Stimulated activated CD8-positive, alpha-beta memory T cell treated with anti-CD3 and anti-CD28 coated beads, Interleukin-2, amount 100 ng/mL, for 48 hours (primary cell): ENCODE measurements around the gene OR2AE1.
"Not testable (repeated sequence)": the region's sequence is repeated elsewhere in the genome, so short reads cannot be mapped to it uniquely, and the experiment has no call there.

Experiments used
- DNase-seq, 2 donors: peaks; one replicate each; pipeline ENCODE4 v3.0.0-alpha.2; 2020; ENCODE audit warnings: low read depth in 2 of 2

The OR2AE1 gene, protein sequence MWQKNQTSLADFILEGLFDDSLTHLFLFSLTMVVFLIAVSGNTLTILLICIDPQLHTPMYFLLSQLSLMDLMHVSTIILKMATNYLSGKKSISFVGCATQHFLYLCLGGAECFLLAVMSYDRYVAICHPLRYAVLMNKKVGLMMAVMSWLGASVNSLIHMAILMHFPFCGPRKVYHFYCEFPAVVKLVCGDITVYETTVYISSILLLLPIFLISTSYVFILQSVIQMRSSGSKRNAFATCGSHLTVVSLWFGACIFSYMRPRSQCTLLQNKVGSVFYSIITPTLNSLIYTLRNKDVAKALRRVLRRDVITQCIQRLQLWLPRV

DNA sequence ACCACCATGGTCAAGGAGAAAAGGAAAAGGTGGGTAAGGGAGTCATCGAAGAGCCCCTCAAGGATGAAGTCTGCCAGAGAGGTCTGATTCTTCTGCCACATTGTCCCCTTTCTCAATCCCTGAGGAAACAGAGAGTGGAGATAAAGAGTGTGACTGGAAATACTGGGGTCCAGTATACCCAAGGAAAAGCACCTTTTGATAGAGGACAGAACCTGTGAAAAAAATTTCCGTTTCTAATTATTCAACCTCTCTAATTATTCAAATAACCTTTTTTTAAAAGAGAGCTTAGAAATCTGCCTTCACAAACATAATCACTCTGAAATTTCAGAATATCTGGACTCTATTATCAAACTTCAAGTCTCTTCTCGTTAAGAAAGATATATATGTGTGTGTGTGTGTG, at the start of gene OR2AE1:
OR2AE1 (minus strand) TSS at position 101 of the 400 bp plus-strand sequence; CDS start at position 101, 0 bp downstream.
- DNase-seq: no peak

DNA sequence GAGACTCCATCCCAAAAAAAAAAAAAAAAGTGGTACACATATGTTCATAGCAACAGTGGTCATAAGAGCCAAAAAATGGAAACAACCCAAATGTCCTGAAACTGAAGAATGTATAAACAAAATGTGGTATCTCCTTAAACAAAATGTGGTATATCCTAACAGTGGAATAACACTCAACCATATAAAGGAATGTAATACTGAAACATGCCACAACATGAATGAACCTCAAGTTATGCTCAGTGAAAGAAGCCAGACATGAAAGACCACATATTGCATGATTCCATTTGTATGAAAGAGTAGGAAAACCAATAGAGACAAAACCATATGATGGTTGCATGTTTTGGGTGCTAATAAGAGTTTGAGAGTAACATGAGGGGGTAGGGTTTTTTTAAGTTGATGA, 49.5 kb upstream of the OR2AE1 start:
- DNase-seq: no peak

DNA sequence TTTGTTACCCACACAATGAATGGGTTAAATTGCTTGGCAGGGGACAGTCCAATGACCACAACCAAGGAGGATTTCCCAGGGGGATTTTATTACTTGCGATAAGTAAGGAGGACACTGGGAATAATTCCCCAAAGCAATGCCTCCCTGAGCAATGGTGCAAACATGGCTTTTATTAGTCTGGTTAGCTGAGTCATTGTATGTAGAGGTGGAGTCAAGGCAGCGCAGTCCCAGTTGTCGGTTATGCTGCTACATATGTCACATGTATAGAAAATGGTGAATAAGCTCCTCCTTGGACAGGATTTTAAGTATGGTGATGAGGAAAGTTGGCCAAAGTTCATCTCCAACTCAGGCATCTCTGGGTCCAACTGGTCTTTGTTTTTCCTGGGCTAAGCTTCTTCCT, 46.4 kb upstream of the OR2AE1 start:
- DNase-seq: no peak

DNA sequence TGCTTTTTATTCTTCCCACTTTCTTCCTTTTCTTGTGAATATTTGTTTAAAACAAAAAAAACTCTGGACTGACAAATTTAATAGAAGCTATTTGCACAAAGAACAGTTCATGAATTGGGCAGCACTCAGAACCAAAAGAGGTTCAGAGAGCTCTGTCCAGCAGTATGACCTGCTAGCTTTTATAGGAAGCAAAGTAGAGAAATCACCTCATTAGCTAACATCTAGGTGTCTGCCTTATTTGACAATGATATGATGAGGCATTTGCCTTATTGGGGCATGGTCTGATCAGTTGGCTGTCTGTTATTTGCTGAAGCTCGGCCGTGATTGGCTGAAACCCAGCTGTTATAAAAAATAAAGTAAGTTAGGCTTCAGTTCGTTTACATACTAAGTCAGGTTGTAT, 43.3 kb upstream of the OR2AE1 start:
- DNase-seq: no peak

DNA sequence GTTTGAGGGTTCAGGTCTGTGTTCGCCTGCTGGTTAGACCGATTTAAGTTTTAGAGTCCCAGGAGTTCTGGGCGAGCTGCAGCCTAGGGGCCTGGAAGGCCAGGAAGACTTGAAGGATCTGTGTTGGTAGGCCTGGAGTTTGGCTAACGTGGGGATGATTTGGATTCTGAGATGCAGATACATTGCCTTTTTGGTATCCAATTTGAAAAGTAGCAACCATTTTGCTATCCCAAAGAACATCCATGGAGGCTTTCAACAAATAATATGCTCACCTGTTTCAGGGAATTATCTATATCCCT, 42.9 kb upstream of the OR2AE1 start:
- DNase-seq: no peak

DNA sequence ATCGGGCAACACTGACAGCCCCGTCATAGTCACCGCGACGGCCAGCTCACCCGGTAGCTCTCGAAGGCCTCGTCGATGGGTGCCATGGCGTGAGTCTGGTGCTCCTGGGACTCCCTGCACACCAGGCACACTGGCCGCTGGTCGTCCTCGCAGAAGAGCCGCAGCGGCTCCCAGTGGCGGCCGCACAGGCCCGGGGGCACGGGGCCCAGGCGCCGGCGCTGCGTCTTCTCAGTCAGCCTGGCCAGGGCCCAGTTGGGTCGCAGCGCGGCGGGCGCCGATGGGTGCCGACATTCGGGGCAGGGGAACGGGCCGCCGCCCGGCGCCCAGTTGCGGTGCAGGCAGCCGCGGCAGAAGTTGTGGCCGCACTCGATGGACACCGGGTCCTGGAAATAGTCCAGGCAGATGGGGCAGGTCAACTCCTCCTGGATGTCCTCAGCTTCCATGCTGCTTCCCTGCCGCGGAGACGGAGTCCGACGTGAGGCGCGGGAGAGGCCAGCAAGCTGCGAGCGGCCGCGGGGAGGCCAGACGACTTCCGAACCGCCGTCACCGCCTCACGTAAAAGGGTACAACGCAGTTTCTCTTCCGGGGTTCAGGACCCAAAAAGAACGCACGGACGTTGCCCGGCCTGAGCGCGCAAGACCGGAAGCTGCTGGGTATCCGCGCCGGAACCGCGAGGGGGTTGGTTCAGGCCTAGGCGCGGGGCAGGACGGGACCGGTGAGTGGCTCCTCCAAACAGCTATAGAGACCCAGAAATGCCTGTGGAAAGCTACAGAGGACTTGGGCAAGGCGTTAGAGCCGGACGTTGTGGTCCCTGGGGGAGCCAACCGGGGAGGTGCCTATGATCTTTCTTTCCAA, 42.4 kb upstream of the OR2AE1 start, which contains the start of gene TRIM4:
TRIM4 (minus strand) TSS at position 572 of the 855 bp plus-strand sequence; CDS start at position 443, 129 bp downstream.
- peak; percentile 87 to 89 for DNase-seq

DNA sequence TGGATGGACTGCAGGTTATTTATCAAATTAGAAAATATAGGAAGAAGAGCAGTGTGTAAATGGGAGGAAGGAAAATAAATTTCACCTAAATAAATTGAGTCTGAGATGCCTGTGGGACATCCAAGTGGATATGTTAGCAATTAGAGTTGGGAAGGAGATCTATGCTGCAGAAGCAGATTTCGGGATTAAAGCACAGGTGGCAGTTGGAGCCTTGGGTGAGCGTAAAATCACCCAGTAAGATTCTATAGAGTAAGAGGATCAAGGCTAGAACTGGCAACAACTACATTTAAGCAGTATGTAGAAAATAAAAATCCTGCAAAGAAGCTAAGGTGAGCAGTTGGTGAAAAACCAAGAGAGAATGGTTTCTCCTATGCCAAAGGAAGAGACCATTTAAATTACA, 34.1 kb upstream of the OR2AE1 start:
- DNase-seq: no peak

DNA sequence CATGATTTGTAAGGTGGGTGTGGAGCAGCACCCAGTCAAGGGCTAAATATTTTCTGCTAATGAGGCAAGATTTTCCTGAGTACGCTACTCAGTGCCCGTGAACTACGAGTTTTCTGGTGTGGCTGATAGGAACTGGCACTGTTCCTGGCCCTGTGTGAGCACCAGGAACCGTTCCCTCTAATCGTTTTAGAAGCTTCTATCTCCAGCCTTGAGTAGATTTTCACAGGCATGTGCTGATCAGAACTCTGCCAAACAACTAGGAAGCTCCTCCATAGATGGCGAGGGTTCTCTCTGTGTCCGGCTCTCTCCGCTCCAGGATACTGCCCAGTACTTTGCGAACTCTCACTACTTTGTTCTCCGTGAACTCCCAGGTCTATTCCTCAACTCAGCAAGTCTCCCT, 24.7 kb upstream of the OR2AE1 start:
- no peak for DNase-seq

DNA sequence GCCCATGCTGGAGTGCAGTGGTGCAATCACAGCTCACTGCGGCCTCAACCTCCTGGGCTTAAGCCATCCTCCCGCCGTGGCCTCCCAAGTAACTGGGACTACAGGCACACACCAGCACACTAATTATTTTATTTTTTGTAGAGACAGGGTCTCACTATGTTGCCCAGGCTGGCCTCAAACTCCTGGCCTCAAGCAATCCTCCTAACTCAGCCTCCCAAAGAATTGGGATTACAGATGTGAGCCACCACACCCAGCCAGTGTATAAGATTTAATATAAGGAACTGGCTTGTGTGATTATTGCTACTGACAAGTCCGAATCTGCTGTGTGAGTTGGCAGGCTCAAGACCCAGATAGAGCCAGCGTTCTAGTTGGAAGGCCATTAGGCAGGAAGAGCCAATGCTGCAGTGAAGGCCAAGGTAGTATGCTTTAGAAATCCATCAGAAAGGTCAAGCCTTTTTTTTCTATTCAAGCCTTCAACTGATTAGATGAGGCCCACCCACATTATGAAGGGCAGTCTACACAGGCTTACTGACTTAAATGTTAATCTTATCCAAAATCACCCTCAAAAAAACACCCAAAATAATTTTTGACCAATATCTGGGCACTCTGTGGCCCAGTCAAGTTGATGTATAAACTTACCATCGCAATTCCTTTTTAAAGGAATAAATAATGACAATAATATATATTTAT, 23.1 kb upstream of the OR2AE1 start:
- no peak for DNase-seq

DNA sequence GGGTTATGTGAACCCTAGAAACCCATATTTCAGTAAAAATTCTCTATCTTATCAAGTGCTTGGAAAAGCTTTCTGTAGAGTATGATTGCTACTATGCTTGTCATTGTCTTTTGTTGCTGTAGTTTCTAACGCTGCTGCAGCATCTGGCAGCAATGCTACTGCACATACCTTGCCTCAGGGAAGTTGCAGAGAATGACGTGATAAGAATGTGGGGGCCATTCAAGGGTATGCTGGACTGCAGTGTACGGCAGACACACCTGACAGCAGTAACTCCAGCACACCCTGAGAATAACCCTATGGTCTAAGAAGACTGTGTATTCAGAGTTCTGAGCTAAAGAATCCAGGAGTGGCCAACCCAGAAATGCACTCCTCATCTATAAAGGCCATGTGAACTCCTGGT, 22.0 kb upstream of the OR2AE1 start:
- DNase-seq: no peak

DNA sequence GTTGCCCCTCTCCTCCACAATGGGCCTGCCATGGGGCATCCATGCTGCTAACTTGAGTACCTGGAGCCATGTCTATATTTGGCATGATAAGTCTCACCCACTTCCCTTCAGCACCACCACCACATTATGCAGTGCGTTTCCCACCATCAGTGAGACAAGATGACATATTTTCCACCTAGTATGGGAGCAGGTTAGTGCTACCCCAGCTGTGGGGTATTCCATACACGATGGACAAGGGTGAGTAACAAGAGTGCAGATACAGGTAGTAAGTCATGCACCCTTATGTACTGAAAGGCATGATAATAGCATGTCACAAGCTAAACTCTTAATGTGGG, 21.2 kb upstream of the OR2AE1 start:
- no peak for DNase-seq

DNA sequence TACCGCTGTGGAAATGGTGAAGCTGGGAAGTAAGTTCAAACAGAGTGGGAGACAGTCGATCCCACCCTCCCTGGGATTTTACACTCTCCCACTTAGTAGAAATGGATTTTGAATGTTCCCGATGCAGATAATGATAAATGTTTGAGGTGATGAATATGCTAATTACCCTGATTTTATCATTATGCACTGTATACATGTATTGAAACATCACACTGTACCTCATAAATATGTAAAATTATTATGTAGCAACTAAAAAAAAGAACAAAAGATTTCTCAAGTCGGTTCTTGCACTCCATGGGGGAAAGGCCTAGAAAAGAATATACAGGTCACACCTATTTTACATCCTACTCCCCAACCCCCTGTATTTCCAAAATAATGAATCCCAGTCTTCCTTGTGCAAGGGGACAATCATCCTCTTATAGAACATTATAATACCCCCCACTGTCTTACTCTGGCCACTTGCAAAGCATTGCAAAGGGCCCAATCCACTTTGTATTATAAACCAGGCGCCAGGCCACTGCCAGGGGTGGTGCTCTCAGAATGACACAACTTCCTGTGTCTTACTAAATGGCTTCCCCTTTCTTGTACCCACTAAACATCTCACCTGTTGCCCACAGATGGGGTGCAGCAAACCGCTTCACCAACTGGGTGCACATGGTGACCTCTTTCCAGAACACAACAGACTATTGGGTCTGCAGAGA, 20.6 kb upstream of the OR2AE1 start:
- DNase-seq: no peak

DNA sequence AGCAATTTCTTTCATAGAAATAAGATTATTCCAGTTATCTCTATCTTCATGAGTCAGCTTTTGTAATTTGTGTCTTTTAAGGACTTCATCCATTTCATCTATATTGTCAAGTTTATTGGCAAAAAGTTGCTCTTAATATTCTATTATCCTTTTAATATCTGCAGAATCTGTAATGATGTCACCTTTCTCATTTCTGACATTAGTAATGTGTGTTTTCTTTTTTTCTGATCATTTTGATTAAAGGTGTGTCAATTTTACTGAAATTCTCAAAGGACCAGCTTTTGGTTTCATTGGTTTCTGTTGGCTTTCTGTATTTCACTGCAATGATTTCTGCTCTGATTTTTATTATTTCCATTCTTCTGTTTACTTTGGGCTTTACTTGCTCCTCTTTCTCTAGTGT, 17.9 kb upstream of the OR2AE1 start:
- no peak for DNase-seq

DNA sequence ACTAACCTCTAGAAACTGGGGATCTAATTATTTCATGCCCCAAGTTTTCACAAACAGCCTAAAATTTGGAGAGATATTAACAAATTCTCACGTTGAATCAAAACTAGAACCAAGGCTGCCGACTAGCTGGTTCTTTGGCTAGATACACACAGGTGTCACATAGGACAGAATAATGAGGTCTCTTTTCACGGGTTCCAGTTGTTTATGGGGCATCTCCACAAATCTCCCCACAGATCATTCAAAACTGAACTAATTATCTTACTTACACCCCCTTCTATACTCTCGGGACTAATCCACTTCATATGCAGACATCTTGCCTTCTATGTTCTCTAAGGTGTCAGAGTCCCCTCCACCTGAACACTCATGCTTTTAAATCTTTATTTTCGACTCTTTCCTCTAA, 16.4 kb upstream of the OR2AE1 start:
- no peak for DNase-seq

DNA sequence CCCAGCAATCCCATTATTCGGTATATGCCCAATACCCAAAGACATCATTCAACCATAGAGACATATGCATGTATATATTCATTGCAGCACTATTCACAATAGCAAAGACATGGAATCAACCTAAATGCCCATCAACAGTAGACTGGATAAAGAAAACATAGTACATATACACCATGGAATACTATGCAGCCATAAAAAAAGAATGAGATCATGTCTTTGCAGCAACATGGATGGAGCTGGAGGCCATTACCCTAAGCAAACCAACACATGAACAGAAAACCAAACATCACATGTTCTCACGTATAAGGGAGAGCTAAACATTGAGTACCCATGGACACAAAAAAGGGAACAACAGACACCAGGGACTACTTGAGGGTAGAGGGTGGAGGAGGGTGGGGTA, 13.5 kb upstream of the OR2AE1 start:
- DNase-seq: not testable (repeated sequence)

DNA sequence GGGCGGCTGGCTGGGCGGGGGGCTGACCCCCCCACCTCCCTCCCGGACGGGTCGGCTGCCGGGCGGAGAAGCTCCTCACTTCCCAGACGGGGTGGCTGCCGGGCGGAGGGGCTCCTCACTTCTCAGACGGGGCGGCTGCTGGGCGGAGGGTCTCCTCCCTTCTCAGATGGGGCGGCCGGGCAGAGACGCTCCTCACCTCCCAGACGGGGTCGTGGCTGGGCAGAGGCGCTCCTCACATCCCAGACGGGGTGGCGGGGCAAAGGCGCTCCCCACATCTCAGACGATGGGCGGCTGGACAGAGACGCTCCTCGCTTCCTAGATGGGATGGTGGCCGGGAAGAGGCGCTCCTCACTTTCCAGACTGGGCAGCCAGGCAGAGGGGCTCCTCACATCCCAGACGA, 11.5 kb upstream of the OR2AE1 start:
- DNase-seq: not testable (repeated sequence)

DNA sequence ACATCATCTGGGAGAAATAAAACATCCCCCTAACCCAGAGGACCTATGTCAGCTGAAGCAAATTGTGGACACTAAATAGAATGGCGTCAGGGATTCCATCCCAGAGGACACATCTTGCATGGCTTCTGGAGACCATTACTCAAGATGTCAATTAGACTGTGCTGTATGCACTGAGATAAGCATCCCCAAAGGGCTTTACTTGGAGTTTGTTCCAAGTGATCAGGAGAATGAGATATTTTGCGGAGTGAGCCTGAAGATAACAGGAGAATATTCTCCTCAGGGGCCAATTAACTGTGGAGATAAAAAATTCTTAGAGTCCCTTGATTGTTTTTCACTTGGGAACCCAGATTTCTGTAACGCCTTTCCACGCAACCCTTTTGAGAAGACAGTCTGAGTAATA, 4.5 kb upstream of the OR2AE1 start:
- DNase-seq: no peak

DNA sequence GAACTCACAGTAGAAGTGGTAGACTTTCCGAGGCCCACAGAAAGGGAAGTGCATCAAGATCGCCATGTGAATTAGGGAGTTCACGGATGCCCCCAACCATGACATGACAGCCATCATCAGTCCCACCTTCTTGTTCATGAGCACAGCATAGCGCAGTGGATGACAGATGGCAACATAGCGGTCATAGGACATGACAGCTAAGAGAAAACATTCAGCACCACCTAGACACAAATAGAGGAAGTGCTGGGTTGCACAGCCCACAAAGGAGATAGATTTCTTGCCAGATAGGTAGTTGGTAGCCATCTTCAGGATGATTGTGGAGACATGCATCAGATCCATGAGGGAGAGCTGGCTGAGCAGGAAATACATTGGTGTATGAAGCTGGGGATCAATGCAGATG, 342 bp downstream of the OR2AE1 start:
- no peak for DNase-seq

DNA sequence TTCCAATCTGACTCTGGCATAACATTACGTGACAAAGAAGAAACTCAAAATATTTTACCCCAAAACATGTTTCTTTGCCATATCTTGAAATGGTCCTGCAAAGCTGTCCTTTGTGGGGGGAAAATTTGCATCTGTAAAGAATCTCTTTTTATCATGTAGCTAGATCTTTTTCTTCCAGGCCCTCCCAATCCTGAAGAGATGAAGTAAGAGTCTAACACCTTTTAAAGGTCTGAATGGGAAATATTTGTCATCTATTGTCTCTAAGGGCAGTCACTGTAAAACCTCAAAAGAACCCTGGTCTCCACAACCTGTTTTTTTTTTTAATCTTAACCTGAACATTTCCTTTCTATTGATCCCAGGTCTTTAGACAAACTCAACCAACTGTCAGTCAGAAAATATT, 8.6 kb downstream of the OR2AE1 start:
- DNase-seq: no peak

DNA sequence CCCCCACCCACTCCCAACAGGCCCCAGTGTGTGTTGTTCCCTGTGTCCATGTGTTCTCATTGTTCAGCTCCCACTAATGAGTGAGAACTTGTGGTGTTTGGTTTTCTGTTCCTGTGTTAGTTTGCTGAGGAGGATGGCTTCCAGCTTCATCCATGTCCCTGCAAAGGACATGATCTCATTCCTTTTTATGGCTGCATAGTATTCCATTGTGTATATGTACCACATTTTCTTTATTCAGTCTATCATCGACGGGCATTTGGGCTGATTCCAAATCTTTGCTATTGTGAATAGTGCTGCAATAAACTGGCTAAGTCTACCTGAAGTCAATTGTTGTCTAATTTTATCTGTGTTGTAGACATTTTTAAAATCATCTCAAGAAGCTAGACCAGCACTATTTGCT, 9.4 kb downstream of the OR2AE1 start:
- DNase-seq: not testable (repeated sequence)

DNA sequence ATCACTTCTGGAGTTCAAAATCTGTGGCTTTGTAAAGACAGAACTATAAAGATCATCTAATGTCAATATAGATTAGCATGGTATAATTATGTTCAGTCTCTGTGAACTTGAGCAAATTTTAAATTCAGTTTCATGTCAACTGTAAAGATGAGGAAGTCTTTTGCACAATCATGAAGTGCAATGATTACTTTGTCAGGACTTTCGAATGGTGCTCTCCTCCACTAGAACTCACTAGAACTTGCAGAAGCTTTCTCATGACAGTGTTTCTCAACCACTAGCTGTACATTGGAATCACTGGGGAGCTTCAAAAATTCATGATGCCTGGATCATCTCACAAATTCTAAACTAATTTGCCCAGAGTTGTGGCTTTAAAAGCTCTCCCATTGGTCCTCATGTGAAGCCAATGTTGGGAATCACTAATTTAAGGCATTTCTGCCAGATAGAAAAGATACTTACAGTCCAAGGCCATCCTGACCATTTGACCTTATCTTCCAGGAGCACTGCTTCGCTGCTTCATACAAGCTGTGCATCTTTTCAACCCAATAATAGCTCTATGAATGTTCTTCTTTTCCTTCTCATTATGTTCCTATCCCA, 12.9 kb downstream of the OR2AE1 start:
- DNase-seq: no peak
